CD14-positive monocyte (primary cell): ENCODE data around the gene CTRB1. TPM values are rescaled to one million over a fixed set of nuclear protein-coding genes. Genes with fewer than 3 reads are reported as not detected.
"Not testable (repeated sequence)": the region's sequence is repeated elsewhere in the genome, so short reads cannot be mapped to it uniquely, and the experiment has no call there.

ENCODE experiments used
- DNase-seq, 3 donors: peaks; one replicate each; pipeline ENCODE4 v3.0.0-alpha.2; 2011 to 2022
- H2AFZ ChIP-seq: 2 replicates; pipeline ENCODE4 v1.6.0; 2012; ENCODE audit warnings: mild to moderate bottlenecking, low read depth, low read length, inconsistent platforms; ENCODE audit not compliant: insufficient read depth, poor library complexity, severe bottlenecking
- H3K27ac ChIP-seq, 2 donors: 1 replicate in 1 of 2; 2 replicates in 1 of 2; pipeline ENCODE4 v1.5.1; 2012 to 2013; ENCODE audit warnings: low read length in 2 of 2, control low read depth in 1 of 2, inconsistent platforms in 1 of 2, low read depth in 1 of 2, mild to moderate bottlenecking in 1 of 2
- H3K27me3 ChIP-seq, 2 donors: one replicate each; pipeline versions ENCODE4 v1.6.0 to v1.6.1; 2011 to 2013; ENCODE audit warnings: low read length in 2 of 2; ENCODE audit not compliant: control insufficient read depth in 2 of 2, insufficient read depth in 2 of 2
- H3K36me3 ChIP-seq, 2 donors: replicated peaks in 1 of 2; 1 replicate in 1 of 2; 2 replicates in 1 of 2; pipeline versions ENCODE4 v1.5.1 to v1.6.1; 2012 to 2013; ENCODE audit warnings: low read length in 2 of 2, control low read depth in 1 of 2, inconsistent platforms in 1 of 2, mild to moderate bottlenecking in 1 of 2; ENCODE audit not compliant: insufficient read depth in 2 of 2, control insufficient read depth in 1 of 2
- H3K4me1 ChIP-seq, 2 donors: 1 replicate in 1 of 2; 2 replicates in 1 of 2; pipeline versions ENCODE4 v1.5.1 to v1.6.1; 2012 to 2013; ENCODE audit warnings: low read length in 2 of 2, control low read depth in 1 of 2, inconsistent platforms in 1 of 2, mild to moderate bottlenecking in 1 of 2, moderate library complexity in 1 of 2; ENCODE audit not compliant: insufficient read depth in 2 of 2, control insufficient read depth in 1 of 2
- H3K4me2 ChIP-seq: replicated peaks from 2 replicates; pipeline ENCODE3; 2012; ENCODE audit warnings: low read length, moderate library complexity, mild to moderate bottlenecking; ENCODE audit not compliant: poor library complexity, severe bottlenecking; ENCODE audit errors: extremely low read depth
- H3K4me3 ChIP-seq, 3 experiments: fragments of 200-600 bp in 1 of 3; sonication (generic) in 1 of 3; replicated peaks in 1 of 3; 1 replicate in 2 of 3; 2 replicates in 1 of 3; pipeline ENCODE4 v1.5.1; 2011 to 2013; ENCODE audit warnings: low read length in 3 of 3, mild to moderate bottlenecking in 3 of 3, control low read depth in 2 of 3, low read depth in 2 of 3, inconsistent platforms in 1 of 3, moderate library complexity in 1 of 3
- H3K79me2 ChIP-seq: 2 replicates; pipeline ENCODE4 v1.6.0; 2012; ENCODE audit warnings: mild to moderate bottlenecking, control low read depth, inconsistent platforms, low read length, moderate library complexity; ENCODE audit not compliant: insufficient read depth
- H3K9ac ChIP-seq: 2 replicates; pipeline ENCODE4 v1.6.0; 2017; ENCODE audit warnings: low read length, mild to moderate bottlenecking; ENCODE audit not compliant: insufficient read depth, poor library complexity, severe bottlenecking
- H3K9me3 ChIP-seq, 2 donors: replicated peaks in 1 of 2; 1 replicate in 1 of 2; 2 replicates in 1 of 2; pipeline versions ENCODE4 v1.5.1 to v1.6.1; 2012 to 2013; ENCODE audit warnings: low read length in 2 of 2, control low read depth in 1 of 2; ENCODE audit not compliant: control insufficient read depth in 1 of 2, insufficient read depth in 1 of 2
- H4K20me1 ChIP-seq: 2 replicates; pipeline ENCODE4 v1.6.0; 2012; ENCODE audit warnings: mild to moderate bottlenecking, low read length, control low read depth, moderate library complexity; ENCODE audit not compliant: insufficient read depth
- H3K27ac Mint-ChIP-seq, 7 donors: one replicate each; pipeline ENCODE4 v1.8.0; 2020; ENCODE audit warnings: mild to moderate bottlenecking in 7 of 7, mixed read lengths in 7 of 7, moderate library complexity in 6 of 7, inconsistent platforms in 2 of 7
- H3K27me3 Mint-ChIP-seq, 3 donors: one replicate each; pipeline ENCODE4 v1.8.0; 2021 to 2022; ENCODE audit warnings: low read depth in 3 of 3, mild to moderate bottlenecking in 3 of 3, mixed read lengths in 3 of 3, moderate library complexity in 3 of 3, inconsistent platforms in 1 of 3
- H3K36me3 Mint-ChIP-seq, 2 donors: one replicate each; pipeline ENCODE4 v1.8.0; 2020; ENCODE audit warnings: mixed read lengths in 2 of 2, inconsistent platforms in 1 of 2, mild to moderate bottlenecking in 1 of 2
- H3K4me1 Mint-ChIP-seq: one replicate; pipeline ENCODE4 v1.8.0; 2020; ENCODE audit warnings: mild to moderate bottlenecking, mixed read lengths
- H3K4me3 Mint-ChIP-seq, 2 donors: one replicate each; pipeline ENCODE4 v1.8.0; 2020; ENCODE audit warnings: mild to moderate bottlenecking in 2 of 2, mixed read lengths in 2 of 2, moderate library complexity in 1 of 2
- H3K9me3 Mint-ChIP-seq, 7 donors: one replicate each; pipeline ENCODE4 v1.8.0; 2020 to 2022; ENCODE audit warnings: mixed read lengths in 7 of 7, mild to moderate bottlenecking in 6 of 7, moderate library complexity in 6 of 7, inconsistent platforms in 2 of 7
- WGBS: methylation state at CpG from one replicate; pipeline ENCODE4 v1.1.5; 2013; ENCODE audit warnings: missing lambda C conversion rate; ENCODE audit not compliant: insufficient coverage; 5-methylcytosine and 5-hydroxymethylcytosine counted together
- intact Hi-C, 2 donors: fragments of 100-400 bp; cut with micrococcal nuclease; formaldehyde crosslinking; loops; one replicate each; pipeline versions ENCODE4 v1.15.0 to v1.15.1; 2023
- polyA plus RNA-seq, 3 donors: library from polyadenylated mRNA; depleted of rRNA in 1 of 3; unstranded in 2 of 3; stranded (reverse) in 1 of 3; fragments of 300-500 nt in 2 of 3; fragments of >200 nt in 1 of 3; fragmentation: Illumina TruSeq in 2 of 3; gene quantifications; 1 replicate in 2 of 3; 2 replicates in 1 of 3; pipeline ENCODE4 v1.2.3, GENCODE V29; 2012 to 2021
- TF ChIP-seq, protein P1 (sequence below): fragments of 200-600 bp; IDR thresholded peaks from one replicate; pipeline ENCODE4 v1.8.0; 2022; ENCODE audit warnings: antibody characterized with exemption, mild to moderate bottlenecking

The CTRB1 gene
- polyA plus RNA-seq, 3 donors = not detected

DNA sequence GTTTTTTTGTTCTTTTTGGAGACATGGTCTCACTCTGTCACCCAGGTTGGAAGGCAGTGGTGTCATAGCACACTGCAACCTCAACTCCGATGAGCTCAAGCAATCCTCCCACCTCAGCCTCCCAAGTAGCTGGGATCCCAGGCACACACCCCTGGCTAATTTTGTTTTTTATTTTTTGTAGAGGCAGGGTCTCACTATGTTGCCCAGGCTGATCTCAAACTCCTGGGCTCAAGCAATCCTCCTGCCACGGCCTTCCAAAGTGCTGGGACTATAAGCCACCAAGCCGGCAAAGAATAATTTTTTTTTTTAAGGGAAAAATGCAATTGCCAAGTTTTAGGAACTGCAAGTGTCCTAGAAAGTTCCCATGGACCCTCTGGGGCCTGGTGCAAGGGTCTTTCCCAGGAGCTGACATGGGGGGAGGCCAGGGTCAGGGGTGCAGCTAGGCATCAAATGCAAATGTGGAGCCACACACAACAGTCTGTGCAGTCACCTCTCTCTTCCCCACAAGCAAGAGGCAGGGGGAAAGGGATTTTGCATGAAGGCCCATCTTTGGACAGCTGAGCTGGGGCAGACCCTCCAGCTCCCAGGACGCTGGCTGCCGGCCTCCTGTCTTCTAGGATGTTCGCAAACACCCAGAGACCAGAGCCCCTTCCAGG lies 52.8 kb downstream of the CTRB1 start:
- no peaks in the 10 kb centered on the region for H3K36me3 Mint-ChIP-seq
- no peak overlapping the region for H3K27ac Mint-ChIP-seq
- Histone ChIP-seq H3K27ac (no peak overlapping the region), H3K4me2 (no peak overlapping the region), H3K4me1 (peaks cover 5 to 6% of the 10 kb centered on the region in 2 donors), H3K9ac (no peak overlapping the region), H3K27me3 (peaks cover 16 to 76% of the 10 kb centered on the region in 2 donors), H2AFZ (no peak overlapping the region), H3K4me3 (no peak overlapping the region), H3K79me2 (no peaks in the 10 kb centered on the region), H4K20me1 (no peaks in the 10 kb centered on the region), H3K36me3 (no peaks in the 10 kb centered on the region), H3K9me3 (peaks cover 0 to 3% of the 10 kb centered on the region in 2 donors)
- peaks cover 0 to 8% (median 2%) of the 10 kb centered on the region in 7 donors for H3K9me3 Mint-ChIP-seq
- DNase-seq = no peak
- peaks cover 80 to 96% (median 85%) of the 10 kb centered on the region in 3 donors for H3K27me3 Mint-ChIP-seq
- 93% methylated on average over 5 of the region's 6 CpGs for WGBS
- H3K4me1 Mint-ChIP-seq = peaks cover 8% of the 10 kb centered on the region
- H3K4me3 Mint-ChIP-seq = peak overlapping the region in 1 of 2 donors; percentile 60
- TF ChIP-seq, protein P1, sequence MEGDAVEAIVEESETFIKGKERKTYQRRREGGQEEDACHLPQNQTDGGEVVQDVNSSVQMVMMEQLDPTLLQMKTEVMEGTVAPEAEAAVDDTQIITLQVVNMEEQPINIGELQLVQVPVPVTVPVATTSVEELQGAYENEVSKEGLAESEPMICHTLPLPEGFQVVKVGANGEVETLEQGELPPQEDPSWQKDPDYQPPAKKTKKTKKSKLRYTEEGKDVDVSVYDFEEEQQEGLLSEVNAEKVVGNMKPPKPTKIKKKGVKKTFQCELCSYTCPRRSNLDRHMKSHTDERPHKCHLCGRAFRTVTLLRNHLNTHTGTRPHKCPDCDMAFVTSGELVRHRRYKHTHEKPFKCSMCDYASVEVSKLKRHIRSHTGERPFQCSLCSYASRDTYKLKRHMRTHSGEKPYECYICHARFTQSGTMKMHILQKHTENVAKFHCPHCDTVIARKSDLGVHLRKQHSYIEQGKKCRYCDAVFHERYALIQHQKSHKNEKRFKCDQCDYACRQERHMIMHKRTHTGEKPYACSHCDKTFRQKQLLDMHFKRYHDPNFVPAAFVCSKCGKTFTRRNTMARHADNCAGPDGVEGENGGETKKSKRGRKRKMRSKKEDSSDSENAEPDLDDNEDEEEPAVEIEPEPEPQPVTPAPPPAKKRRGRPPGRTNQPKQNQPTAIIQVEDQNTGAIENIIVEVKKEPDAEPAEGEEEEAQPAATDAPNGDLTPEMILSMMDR = no peak
- intact Hi-C loops = no loop called here

DNA sequence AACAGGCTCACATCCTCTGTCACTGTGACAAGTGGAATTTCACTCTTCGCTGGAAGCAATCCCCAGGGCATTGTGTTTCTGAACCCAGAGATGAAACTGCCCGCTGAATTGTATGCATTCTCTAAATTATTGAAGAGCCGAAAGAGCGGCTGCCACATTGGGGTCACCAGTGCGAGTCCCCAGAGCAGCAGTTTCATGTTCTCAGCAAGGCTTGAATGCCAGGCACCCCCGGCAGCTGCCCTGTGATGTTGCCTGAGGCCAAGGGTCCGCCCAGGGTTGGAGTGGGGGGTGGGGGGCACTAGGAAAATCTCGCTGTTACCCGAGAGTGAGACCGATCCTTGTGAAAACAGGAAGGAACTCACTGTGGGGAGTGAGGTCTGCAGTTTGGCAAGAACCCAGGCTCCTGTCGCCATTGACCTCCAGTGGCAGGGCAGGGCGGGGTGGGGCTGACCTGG lies 53.3 kb downstream of the CTRB1 start:
- Mint-ChIP-seq H3K36me3 (no peaks in the 10 kb centered on the region), H3K4me3 (peak overlapping the region in 1 of 2 donors; percentile 63), H3K9me3 (peaks cover 0 to 9% (median 2%) of the 10 kb centered on the region in 7 donors), H3K27ac (no peak overlapping the region), H3K4me1 (peaks cover 8% of the 10 kb centered on the region), H3K27me3 (peaks cover 80 to 96% (median 83%) of the 10 kb centered on the region in 3 donors)
- Histone ChIP-seq H3K36me3 (no peaks in the 10 kb centered on the region), H3K27me3 (peaks cover 12 to 70% of the 10 kb centered on the region in 2 donors), H2AFZ (no peak overlapping the region), H3K4me2 (no peak overlapping the region), H3K27ac (no peak overlapping the region), H3K79me2 (no peaks in the 10 kb centered on the region), H3K9me3 (peaks cover 0 to 3% of the 10 kb centered on the region in 2 donors), H4K20me1 (no peaks in the 10 kb centered on the region), H3K9ac (no peak overlapping the region), H3K4me3 (no peak overlapping the region), H3K4me1 (peaks cover 5 to 6% of the 10 kb centered on the region in 2 donors)
- intact Hi-C loops = no loop called here
- peak in 1 of 3 donors; percentile 12 for DNase-seq
- WGBS = 12% methylated on average over 10 of the region's 12 CpGs
- TF ChIP-seq, protein P1 = no peak

DNA sequence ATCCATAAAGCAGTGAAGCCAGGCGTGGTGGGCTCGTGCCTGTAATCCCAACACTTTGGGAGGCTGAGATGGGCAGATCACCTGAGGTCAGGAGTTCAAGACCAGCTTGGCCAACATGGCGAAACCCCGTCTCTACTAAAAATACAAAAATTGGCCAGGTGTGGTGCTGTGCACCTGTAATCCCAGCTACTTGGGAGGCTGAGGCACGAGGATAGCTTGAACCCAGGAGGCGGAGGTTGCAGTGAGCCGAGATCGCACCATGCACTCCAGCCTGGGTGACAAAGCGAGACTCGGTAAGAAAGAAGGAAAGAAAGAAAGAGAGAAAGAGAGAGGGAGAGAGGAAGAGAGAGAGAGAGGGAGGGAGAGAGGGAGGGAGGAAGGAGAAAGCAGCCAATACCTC lies 53.8 kb downstream of the CTRB1 start:
- H3K9me3 Mint-ChIP-seq, H4K20me1 ChIP-seq, H3K9ac ChIP-seq, DNase-seq, H2AFZ ChIP-seq, H3K4me3 ChIP-seq, H3K36me3 ChIP-seq, H3K36me3 Mint-ChIP-seq, H3K27ac Mint-ChIP-seq, H3K4me2 ChIP-seq, H3K27ac ChIP-seq, intact Hi-C loops, H3K4me1 ChIP-seq, H3K4me1 Mint-ChIP-seq, H3K9me3 ChIP-seq, H3K79me2 ChIP-seq: not testable (repeated sequence)
- H3K4me3 Mint-ChIP-seq = peak overlapping the region in 1 of 2 donors; percentile 63
- 82% methylated on average over 4 of the region's 10 CpGs for WGBS
- H3K27me3 ChIP-seq = peaks cover 14 to 70% of the 10 kb centered on the region in 2 donors
- H3K27me3 Mint-ChIP-seq = peaks cover 80 to 96% (median 85%) of the 10 kb centered on the region in 3 donors
